Activated CD4-positive, alpha-beta T cell treated with anti-CD3 and anti-CD28 coated beads, Interleukin-2, Interleukin-4, amounts not matched to agents 100 ng/mL and 50 ng/mL, durations not matched to agents 16 hours and 8 hours (primary cell): ENCODE results near the gene TPCN2.
A peak's percentile ranks its signal among the peaks of the same experiment; 100 is the strongest.

Experiments
- DNase-seq: peaks from one replicate; pipeline ENCODE4 v3.0.0-alpha.2; 2020; ENCODE audit warnings: low spot score

TPCN2 gene

DNA sequence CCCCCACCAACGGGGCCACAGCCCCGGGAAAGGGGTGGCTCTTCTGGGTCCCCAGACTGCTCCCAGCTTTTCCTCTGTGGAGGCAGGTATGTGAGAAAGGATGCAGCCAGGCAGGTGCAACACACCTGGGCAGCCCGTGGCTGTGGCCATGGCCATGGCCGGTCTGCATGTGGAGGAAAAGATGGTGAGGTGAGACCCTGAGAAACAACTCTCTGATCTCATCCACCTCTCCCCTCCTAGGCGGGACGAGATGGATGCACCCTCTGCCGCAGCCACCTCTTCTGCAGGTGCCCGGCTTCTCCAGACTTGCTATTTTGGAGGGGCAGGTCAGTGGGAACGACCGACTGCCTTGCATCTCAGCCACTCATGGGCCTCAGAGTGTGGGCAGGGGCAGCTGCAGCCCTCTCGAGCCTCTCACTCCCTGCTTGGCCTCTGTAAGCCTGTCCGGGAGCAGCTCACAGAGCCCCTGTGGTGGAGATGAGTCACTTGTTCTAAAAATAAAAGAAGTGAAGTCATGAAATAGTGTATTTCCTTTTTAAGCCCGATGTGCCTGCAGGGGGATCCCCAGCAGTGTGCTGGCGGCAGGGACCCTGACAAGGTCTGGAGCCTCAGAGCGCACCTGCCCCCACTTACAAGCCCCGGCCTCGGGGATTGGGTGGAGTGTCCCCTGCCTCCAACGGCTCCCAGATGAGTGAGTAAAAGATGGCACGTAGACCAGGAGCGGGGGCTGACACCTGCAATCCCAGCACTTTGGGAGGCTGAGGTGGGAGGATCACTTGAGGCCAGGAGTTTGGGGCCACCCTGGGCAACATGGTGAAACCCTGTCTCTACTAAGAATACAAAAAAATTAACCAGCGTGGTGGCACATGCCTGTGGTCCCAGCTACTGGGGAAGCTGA lies 117.7 kb downstream of the TPCN2 start:
- DNase-seq: peak; percentile 60

DNA sequence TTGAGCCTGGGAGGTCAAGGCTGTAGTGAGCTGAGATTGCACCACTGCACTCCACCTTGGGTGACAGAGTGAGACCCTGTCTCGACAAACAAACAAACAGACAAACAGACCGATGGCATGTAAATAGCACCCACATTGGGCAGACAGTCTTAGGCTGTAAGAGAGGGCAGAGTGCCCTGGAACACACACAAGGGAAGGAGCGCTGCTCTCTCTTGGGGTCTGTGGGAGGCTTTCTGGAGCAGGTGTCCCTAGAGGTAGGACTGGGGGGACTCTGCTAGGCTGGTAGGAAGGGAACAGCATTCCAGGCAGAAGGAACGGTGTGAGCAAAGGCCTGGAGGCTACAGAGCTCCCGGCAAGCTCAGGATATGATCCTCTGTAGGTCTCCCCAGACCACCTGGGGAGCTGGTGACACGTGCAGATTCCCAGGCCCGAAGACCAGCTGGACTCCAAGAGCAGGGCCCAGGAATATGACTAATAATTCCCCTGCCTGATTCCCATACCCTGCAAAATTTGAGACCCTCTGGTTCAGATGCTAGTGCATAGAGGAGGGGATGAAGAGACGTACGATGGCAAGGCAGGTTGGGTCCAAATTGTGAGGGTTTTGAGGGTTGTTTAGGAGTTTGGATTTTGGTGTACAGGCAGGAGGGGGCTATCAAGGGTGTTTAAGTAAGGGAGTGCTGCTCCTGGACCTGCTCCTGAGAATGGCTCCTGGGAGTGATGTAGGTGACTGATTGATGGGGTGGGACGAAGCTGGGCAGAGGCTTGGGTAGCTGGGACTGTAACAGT lies 118.6 kb downstream of the TPCN2 start:
- DNase-seq: no peak

DNA sequence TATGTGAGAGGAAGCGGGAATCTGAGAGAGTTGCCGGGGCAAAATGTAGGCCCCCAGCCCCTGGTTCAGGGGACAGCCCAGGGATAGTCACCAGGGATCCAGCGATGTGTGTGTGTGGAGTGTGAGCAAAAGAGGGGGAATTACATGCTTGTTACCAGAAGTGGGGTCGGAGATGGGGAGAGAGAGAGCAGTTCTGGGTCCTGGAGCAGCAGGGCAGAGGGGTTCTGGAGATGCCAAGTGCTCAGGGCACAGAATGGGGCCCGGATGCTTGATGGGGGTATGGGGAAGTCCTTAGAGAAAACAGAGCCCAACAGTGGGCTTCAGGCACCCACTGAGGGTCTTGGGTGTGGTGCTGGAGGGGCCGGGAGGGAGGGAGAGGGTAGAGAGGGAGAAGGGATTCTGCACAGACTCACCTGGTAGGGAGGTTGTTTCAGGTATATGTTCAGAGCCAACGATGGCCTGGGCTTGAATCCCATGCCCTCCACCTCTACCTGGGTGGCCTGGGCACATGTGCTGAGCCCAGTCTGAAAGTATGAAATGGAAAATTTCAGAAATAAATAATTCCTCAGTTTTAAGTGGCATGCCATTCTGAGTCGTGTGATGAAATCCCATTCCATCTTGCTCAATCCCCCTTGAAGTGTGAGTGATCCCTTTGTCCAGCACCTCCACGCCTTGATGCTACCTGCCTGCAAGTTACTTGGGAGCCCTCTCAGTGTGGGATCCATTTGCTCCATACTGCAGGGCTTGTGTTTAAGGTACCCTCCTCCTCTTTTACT lies 119.4 kb downstream of the TPCN2 start:
- no peak for DNase-seq

DNA sequence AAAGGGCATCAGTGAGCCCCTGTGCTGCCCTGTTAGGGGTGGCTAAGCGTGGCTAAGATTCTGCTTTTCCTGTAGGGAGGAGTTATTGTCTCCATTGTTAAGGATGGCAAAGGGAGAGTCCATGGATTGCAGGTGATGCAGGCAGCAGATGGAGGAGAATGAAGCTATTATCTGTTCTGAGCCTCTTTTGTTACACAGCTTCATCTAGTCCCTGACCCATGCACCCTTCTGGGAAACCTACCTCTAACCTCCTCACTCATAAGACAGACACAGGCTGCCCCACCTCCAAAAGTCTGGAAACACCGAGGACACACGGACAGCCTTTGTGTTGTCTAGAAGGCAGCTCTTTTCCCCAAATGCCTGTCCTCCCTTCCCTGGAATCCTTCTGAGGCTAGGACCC lies 120.7 kb downstream of the TPCN2 start:
- DNase-seq: no peak

DNA sequence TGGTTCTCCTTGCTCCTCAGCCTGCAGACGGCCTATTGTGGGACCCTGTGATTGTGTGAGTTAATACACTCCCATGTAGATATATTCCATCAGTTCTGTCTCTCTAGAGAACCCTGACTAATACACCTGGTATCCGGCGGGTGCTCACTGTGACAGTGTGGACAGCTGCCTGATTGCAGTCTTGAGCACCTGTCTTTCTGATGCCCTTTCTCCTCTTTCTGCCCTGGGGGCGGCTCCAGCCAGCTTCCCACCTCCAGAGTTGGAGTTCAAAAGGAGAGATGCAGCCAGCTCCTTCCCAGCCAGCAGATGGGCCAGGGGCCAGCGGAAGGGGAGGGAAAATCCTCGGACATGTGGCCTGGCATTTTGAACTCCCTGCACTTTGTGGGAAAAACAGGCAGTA lies 122.0 kb downstream of the TPCN2 start:
- no peak for DNase-seq

DNA sequence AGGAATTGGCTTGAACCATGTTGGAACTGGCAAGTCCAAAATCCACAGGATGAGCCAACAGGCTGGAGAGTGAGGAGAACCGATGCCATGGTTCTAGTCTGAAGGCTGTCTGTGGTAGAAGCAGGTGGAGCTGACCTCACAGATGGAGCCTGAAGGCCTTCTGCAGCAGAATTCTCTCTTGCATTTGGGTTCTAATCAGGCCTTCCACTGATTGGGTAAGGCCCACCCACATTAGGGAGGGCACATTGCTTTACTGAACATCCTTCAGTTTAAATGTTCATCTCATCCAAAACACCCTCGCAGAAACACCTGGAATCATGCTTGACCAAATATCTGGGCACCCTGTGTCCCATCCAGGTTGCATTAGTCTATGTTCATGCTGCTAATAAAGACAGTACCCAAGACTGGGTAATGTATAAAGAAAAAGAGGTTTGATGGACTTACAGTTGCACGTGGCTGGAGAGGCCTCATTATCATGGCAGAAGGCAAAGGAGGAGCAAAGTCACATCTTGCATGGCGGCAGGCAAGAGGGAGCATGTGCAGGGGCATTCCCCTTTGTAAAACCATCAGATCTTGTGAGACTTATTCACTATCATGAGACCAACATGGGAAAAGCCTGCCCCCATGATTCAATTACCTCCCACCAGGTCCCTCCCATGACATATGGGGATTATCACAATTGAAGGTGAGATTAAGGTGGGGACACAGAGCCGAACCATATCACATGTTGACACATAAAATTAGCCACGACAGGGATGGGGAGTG lies 122.9 kb downstream of the TPCN2 start:
- no peak for DNase-seq

DNA sequence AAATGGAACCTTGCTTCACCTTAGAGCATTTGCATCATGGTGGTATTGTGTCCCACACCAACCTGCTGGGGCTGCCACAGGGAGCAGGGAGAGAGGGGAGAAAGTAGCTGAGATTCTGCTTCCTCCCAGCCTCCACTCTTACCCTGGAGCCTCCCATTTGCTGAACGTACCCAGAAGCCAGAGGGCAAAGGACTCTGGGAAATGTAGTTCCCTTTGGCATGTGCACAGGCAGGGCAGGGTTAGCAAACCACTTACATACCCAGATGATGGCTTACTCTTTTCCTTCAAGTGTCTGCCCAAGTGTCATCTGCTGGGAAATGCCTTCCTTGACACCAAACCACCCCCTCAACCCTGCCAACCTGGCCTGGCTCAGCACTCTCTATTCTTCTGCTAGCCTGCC lies 123.9 kb downstream of the TPCN2 start:
- peak; percentile 2 for DNase-seq

DNA sequence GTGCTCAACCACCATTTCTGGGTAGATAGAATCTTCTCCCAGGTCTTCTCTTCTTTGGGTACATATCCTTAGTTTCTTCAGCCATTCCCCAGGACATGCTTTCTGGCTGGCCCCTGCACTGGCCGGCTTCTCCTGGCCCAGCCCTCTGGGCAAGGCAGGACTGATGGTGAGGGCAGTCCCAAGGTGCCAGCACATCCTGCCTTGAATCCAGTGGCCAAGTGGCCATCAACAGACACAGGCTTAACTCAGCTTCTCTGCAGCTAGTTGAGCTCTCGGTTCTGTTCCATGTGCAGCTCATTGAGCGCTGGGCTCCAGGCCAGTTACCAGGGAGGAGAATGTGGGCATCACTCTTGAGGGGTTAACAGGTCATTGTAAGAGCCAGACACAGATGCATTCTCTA lies 124.6 kb downstream of the TPCN2 start:
- no peak for DNase-seq

DNA sequence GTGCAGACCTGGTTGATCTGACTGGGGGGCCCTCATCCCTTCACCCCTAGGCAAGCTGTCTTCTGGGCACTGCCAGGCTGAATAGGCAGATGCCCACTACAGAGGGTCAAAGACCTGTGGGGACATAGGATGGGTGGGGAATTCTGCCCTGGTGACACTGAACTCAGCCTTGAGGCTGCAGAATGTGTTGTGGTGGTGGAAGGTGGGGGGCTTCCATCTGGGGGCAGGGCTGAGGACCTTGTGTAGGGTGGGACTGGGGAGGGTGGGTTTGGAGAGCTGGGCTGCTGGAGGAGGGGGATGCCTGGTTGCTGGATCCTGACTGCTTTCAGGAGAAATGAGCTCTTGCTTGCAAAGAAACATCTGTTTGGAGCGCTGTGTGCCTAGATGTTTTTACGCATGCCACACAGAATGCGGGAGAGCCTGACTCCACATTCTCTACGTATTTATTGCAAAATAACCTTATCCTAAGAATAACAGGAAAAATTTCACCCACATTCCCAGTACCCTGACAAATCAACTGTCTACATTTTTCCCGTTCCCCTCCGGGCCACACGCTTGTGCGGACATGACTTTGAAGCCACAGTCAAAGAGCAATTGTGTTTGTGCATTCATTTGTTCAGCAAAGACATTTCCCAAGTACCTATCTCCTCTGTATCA lies 125.3 kb downstream of the TPCN2 start:
- DNase-seq: no peak

DNA sequence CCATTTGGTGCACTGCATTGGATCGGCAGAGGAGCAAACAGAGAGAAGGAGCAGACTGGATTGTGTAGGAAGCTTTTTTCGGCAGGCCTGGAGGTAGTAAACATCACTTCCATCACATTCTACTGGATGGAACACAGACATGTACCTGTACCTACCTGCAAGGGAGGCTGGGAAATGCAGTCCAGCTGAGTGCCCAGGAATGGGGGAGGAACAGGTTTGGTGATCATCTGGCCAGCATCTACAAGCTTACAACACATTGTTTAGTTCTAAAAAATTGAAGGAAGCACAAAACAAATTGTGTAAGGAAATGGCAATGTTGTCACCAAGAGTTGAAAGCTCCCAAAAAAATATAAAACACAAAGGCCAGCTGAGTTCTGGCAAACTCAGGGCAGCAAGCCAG lies 126.1 kb downstream of the TPCN2 start:
- DNase-seq: no peak

DNA sequence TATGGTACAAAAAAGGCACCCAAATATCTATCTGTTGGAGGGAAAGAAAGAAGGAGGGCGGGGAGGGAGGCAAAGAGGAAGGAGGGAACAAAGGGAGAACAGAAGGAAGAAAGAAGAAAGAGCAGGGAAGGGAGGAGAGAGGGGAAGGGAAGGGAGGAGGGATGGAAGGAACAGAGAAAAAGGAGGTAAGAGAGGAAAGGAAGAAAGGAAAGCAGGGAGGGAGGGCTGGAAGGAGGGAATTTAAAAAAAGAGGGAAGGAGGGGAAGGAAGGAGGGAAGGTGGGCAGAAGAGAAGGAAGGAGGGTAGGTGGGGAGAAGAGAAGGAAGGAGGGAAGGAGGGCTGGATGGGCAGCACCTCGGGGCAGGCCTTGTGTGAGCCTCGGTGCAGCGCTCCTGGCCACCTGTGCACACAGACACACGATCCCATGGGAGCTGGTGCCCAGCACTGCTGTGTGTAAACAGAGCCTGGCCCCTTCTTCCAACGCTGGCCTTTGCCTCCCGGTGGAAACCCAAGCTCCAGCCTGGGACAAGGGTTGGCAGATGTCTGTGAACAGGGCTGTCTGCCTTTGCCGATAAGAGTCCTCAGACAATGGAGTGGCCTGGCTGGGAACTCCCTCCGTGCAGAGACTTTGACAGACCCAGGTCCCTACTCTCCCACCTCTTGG lies 130.2 kb downstream of the TPCN2 start:
- DNase-seq: no peak

DNA sequence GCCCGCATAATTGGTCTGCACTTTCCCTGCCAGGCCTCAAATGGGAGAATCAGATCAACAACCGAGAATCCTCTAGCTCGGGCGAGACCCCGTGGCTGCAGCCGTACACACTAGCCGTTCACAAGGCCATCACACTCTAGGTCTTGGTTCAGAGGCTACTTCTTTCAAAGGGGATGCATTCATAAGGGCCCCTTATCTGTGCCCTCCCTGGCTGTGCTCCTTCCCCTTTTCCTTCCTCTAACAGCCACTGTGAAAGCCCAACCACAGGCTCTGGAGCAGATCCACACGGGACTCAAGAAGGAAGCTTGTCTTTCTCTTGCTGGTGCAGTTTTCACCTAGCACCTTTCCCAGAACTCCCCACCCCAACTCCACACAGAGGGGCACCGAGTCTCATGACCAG lies 131.5 kb downstream of the TPCN2 start:
- no peak for DNase-seq

DNA sequence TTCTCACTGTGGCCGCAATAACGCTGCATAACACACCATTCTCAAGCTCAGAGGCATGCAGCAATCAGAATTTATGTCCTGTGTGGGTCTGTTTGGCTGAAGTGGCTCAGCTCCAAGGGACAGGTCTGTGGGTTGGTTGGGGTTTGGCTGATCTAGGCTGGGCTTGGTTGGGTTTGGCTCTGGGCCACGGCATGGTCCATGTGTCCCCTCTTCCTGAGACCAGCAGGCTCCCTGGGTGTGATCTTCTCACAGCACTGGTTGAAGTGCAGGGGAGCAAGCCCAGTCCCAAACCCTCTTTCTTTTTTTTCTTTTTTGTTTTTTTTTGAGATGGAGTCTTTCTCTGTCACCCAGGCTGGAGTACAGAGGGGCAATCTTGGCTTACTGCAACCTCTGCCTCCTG lies 132.0 kb downstream of the TPCN2 start:
- DNase-seq: no peak

DNA sequence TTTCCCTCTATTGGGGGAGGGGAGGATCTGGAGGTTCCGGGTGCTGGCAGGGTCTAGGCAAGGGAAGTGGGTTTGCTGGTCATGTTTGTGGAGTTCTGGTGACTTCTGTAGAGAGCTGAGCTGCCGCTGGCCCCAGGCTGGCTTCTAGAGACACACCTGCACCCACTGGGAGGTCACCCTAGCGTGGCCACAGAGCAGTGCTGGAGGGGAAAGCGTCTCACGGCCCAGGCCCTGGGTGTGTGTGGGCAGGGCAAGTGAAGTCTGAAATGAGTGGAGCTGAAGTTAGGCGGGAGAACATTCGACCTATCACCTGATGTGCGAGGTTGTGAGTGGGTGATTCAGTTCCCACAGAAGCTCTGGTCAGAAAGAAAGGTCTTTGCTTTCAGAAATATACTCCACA lies 134.9 kb downstream of the TPCN2 start:
- no peak for DNase-seq
